HG02938 (cell line): ENCODE data around the gene USP28.
"Not testable (repeated sequence)": the region's sequence is repeated elsewhere in the genome, so short reads cannot be mapped to it uniquely, and the experiment has no call there.

Experiments used
- ATAC-seq: cut with Tn5 transposase; IDR thresholded peaks from one replicate; pipeline ENCODE4 v1.9.1; 2021; ENCODE audit warnings: mild to moderate bottlenecking, moderate library complexity; ENCODE audit not compliant: unreplicated experiment

The USP28 gene

GRCh38 chr11:113879446-113879845, 4.1 kb upstream of the USP28 start:
- ATAC-seq, result not testable (repeated sequence)

GRCh38 chr11:113877670-113878055, 2.3 kb upstream of the USP28 start:
- ATAC-seq, result no peak

DNA sequence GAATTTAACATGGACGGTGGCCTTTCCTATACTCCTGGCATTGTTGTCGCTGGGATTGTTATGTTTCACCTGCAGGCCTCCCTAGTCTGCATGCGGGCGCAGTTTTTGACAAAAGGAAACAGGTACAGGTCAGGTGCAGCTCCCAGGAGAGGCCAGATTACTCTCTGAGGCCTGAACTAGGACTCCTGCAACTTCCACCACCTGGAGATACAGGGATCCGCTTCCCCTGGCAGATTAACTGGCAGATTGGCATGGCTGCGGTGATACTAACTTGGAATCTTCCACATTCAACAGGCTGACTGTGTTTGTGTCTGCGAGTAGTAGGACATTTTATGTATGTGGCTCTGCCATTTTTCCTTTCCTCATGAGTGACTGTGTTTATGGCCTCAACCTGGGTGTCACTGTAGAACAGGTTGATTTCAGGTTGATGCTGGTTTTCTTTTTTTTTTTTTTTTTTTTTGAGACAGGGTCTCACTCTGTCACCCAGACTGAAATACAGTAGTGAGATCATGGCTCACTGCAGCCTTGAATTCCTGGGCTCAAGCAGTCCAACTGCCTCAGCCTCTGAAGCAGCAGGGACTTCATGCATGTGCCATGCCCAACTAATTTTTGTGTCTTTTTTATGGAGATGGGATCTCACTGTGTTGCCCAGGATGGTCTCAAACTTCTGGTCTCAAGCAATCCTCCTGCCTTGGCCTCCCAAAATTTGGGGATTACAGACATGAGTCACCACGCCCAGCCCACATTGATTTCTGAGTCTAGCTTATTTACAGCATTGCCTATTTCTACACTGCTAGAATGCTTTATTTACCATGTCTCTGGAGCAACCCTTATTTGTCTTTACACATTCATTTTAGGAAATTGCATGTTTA, 1.7 kb upstream of the USP28 start:
- no peak for ATAC-seq

GRCh38 chr11:113876074-113876797, 864 bp upstream of the USP28 start:
- ATAC-seq, result no peak

- ATAC-seq, result peak; percentile 47
Observed at GRCh38 chr11:113874581-113875233, 665 bp downstream of the USP28 start.

DNA sequence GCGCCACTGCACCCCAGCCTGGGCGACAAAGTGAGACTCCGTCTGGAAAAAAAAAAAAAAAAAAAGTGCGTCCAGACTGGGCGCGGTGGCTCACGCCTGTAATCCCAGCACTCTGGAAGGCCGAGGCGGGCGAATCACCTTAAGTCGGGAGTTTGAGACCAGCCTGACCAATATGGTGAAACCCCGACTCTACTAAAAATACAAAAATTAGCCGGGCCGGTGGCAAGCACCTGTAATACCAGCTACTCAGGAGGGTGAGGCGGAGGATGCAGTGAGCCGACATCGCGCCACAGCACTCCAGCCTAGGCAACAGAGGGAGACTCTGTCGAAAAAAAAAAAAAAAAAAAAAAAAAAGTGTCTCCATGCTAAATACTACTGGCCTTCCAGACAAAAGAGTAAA, 1.3 kb downstream of the USP28 start:
- no peak for ATAC-seq

GRCh38 chr11:113873236-113873626, 2.1 kb downstream of the USP28 start:
- no peak for ATAC-seq

DNA sequence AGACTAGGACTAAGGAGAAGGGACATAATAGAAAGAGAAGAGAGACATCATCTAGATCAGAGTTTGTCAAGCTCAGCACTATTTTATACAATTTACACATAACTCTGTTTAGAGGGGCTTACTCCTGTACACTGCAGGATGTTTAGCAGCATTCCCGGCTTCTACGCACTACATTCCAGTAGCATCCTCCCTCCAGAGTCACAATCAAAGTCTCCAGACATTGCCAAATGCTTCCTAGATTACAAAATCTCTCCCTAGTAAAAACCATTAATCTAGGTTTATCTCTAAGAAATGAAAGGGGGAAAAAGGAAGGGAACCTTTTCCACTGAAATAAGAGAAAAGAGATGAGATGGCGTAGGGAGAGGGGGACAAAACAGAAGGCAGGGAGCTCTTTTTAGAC, 4.0 kb downstream of the USP28 start:
- ATAC-seq, result no peak

DNA sequence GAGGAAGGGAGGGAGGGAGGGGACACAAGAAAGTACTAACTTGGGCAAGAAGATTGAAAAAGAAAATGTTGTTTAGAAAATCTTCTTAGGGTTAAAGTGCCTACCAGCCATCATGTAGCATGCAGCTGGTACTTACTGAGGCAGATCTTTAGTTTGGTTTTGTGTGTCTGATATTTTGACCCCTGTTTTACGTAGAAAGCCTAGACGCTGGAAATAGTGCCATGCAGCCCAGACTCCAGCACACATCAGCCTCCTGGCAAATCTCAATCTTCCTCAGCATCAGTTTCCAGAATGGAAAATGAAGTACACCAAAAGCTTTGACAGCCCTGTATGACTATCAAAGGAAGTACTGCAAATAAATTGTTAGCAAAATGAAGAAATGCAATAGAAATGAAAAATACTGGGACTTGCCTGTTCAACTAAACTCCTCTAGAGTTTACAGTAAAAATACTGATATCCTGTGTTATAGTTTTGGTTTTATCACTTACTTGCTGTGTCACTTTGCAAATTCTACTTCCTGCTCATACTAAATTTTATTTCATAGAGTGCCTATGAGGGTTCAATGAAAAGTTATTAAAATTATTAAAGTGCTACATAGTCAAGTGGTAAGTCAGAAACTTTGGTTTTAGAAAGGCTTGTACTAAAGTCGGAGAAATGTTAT, 7.4 kb downstream of the USP28 start:
- ATAC-seq, result no peak

DNA sequence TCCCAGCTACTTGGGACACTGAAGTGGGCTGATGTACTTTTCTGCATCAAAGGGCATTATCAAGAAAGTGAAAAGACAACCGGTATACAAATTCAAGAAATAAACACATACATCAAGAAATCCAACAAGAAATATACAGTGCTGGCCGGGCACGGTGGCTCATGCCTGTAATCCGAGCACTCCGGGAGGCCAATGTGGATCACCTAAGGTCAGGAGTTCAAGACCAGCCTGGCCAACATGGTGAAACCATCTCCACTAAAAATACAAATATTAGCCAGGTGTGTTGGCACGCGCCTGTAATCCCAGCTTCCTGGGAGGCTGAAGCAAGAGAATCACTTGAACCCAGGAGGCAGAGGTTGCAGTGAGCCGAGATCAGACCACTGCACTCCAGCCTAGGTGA, 9.5 kb downstream of the USP28 start:
- no peak for ATAC-seq

DNA sequence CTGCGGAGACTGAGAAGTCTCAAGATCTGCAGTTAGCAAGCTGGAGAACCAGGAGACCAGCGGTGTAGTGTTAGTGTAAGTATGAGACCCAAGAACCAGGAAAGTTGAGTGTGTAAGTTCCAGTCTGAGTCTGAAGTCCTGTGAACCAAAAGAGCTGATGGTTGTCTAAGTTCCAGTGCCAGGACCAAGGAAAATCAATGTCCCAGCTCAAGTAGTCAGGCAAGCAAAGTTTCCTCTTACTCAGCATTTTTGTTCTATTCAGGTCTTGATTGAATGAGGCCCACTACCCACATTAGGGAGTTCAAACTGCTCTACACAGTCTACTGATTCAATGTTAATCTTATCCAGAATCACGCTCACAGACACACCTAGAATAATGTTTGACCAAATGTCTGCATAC, 11.0 kb downstream of the USP28 start:
- ATAC-seq, result no peak

DNA sequence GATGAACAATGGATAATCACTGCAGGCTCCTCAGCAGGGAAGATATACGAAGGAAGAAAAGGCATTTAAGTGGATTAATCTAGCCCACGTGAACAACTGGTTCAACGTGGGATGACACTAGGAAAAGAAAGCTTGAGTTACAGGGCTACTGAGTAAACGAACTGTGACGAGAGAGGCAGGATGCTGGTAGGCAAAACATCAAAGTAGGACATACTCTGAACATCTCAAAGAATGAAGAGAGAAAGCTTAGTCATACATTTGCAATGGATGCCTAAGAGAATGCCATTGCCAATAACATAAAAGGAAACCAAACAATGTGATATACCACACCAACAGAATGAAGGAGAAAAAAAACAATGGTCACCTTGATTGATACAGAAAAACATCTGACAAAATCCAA, 12.9 kb downstream of the USP28 start:
- no peak for ATAC-seq

- ATAC-seq, result no peak
Observed at GRCh38 chr11:113859665-113860064, 15.7 kb downstream of the USP28 start.

DNA sequence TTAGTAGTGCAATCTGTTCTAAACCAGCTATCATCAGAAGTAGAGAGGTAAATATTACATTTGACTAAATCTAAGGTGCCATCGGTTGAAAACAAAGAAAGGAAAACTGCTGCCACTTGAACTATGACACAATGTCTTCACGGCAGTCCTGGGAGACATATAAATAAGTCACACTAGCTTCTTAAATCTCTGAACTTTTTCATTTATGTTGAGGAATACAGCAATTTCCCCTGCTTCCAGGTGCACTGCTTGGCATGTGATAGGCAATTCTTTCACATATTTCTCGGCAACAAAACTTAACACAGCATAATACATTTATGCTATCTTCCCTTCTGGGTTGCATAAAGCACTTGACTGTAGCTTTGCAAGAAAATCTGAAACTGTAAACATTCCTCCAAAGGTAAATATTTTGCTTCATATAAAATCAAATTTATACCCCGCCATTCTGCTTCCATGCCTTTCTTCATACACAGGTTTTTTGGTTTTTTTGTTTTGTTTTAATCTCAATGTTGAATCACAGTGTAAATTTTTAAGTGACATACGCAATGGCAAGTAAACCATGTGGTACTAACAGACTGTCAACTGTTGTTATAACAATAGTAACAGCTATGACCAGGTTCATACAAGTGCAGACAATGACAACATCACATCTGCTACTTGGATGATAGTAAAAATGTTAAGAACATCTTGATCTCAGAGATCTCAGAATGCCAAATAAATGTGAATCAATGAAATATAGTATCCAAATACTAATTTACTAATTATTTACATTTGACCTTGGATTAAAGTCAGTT, 18.2 kb downstream of the USP28 start:
- ATAC-seq, result no peak

DNA sequence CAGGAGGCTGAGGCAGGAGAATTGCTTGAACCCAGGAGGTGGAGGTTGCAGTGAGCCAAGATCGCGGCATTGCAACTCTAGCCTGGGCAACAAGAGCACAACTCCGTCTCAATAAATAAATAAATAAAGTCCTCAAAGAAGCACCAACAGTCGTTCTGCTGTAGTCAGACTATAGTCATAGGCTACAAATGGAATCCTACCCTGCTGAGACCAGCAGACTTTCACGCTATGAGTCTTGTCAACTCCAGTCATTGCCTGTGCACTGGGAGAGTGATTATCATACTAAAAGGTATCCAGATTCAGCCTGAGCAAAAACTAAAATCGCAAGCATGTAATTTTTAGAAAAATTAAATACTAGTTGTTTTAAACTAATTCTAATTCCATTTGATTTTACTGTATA, 19.6 kb downstream of the USP28 start:
- ATAC-seq, result no peak

DNA sequence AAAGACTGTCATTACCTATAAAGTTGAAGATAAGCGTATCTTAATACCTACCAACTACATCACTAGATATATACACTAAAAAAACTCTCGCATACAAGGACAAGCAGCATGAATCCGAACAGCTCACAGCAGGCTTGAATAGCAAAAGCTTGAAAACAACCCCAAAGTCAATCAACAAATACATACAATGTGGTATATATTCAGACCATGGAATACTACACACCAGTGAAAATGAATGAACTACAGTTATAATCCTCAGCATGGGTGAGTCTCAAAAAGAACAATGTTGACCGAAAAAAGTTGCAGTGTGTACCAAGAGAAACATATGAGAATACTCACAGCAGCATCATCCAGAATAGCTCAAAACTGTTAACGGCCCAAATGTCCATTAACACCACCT, 25.2 kb downstream of the USP28 start:
- no peak for ATAC-seq

DNA sequence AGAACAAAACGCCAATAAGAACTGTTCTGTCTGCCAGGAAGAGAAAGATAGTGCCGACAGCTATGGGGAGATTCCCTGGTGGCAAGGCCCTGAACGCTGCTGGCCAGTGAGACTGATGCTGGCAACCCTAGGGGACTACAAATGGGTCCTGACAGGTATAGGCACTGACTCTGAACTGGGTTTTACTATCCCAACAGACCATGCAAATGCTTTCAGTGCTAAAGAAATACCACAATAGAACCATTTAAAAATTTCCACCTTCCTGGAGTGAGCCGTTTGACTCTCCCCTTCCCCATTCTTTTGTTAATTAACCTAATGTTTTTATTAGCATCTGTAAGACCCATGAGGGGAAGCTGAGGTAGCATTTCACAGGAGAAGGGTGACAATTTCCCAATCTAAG, 25.7 kb downstream of the USP28 start:
- ATAC-seq, result no peak

DNA sequence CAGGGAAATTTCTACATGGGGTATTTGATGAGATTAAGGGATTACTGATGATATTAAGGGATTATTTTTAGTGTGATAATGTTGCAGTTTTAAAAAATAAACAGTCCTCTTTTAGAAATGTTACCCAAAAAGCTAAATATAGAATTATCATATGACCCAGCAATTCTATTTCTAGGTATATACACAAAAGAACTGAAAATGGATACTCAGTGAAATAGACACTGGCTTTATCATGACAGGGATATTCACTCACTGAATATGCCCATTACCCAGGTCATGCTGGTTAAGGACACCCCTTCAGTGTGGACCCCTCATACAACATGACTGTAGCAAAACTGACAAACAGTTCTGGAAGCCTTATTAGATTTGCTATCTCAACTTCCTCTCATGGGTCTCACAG, 27.8 kb downstream of the USP28 start:
- ATAC-seq, result no peak

GRCh38 chr11:113847111-113847510, 28.3 kb downstream of the USP28 start:
- ATAC-seq, result no peak

GRCh38 chr11:113841691-113842090, 33.7 kb downstream of the USP28 start:
- ATAC-seq, result no peak
